ENCODE data around the gene NPLOC4.

DNA sequence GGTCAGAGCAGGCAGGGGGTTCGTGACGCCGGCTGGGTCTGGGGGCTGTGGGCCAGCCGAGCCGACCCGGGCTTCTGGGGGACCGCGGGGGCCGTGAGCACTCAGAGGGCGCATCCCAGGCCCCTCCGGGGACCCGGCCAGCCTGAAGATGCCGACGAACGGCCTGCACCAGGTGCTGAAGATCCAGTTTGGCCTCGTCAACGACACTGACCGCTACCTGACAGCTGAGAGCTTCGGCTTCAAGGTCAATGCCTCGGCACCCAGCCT is 108.6 kb downstream of the NPLOC4 start:
- TF ChIP-seq, protein P1, sequence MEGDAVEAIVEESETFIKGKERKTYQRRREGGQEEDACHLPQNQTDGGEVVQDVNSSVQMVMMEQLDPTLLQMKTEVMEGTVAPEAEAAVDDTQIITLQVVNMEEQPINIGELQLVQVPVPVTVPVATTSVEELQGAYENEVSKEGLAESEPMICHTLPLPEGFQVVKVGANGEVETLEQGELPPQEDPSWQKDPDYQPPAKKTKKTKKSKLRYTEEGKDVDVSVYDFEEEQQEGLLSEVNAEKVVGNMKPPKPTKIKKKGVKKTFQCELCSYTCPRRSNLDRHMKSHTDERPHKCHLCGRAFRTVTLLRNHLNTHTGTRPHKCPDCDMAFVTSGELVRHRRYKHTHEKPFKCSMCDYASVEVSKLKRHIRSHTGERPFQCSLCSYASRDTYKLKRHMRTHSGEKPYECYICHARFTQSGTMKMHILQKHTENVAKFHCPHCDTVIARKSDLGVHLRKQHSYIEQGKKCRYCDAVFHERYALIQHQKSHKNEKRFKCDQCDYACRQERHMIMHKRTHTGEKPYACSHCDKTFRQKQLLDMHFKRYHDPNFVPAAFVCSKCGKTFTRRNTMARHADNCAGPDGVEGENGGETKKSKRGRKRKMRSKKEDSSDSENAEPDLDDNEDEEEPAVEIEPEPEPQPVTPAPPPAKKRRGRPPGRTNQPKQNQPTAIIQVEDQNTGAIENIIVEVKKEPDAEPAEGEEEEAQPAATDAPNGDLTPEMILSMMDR (conservative IDR thresholded peaks at IDR 0.05), result no peak
- TF ChIP-seq EZH2 (IDR thresholded peaks at IDR 0.05; ENCODE audit: low read depth), result no peak
